HG02852 (cell line): Measurements from ENCODE around the gene KRTAP5-4.

ENCODE experiments used
- ATAC-seq: cut with Tn5 transposase; IDR thresholded peaks from one replicate; pipeline ENCODE4 v1.9.1; 2021; ENCODE audit warnings: mild to moderate bottlenecking, moderate library complexity; ENCODE audit not compliant: unreplicated experiment

The KRTAP5-4 gene

DNA sequence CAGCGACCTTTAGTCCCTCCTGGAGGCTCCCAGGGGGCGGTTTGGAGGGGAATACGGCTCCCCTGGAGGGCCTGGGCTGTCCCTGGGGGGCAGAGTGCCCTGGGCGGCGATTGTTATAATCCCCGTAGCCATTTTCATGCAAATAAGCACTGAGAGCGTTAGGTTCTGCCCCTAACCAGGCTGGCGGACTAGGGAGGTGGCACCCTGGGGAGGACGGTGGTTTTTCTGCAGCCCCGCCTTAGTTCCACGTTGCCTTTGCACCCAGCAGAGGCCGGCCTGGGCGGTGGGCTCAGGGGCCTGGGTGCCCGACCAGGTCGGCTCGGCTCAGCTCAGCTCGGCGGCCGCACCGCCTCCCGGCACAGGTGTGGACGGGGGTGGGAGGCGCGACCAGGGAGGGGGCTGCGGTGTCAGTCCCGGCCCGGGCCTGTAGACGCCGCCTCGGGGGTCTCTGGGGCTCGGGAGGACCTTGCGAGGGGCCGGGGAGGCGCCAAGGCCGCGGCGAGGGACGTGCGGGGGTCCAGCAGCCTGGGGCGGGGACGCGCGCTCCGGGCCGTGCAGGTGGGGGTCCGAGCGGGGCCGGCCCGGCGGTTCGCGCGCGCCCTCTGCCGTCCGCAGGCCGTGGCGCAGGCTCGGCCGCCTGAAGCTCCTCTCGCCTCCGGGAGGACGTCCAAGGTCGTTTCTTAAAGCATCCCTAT lies 47.6 kb downstream of the KRTAP5-4 start:
- ATAC-seq, result no peak

DNA sequence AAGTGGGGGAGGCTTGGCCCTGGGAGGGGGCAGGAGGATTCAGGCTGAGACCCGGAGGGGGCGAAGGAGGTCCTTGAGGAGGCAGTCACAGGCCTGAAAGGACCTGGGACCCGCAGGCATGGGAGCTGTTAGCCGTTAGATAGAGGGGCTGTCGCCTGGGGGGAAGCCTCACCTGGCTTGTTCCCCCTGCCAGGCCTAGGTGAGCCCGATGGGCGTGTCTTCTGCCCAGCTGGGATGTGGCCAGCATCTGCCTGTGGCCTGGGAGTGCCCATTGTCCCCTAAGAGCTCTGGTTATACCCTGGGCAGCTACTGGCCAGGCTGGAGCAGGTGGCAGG lies 48.1 kb downstream of the KRTAP5-4 start:
- no peak for ATAC-seq

DNA sequence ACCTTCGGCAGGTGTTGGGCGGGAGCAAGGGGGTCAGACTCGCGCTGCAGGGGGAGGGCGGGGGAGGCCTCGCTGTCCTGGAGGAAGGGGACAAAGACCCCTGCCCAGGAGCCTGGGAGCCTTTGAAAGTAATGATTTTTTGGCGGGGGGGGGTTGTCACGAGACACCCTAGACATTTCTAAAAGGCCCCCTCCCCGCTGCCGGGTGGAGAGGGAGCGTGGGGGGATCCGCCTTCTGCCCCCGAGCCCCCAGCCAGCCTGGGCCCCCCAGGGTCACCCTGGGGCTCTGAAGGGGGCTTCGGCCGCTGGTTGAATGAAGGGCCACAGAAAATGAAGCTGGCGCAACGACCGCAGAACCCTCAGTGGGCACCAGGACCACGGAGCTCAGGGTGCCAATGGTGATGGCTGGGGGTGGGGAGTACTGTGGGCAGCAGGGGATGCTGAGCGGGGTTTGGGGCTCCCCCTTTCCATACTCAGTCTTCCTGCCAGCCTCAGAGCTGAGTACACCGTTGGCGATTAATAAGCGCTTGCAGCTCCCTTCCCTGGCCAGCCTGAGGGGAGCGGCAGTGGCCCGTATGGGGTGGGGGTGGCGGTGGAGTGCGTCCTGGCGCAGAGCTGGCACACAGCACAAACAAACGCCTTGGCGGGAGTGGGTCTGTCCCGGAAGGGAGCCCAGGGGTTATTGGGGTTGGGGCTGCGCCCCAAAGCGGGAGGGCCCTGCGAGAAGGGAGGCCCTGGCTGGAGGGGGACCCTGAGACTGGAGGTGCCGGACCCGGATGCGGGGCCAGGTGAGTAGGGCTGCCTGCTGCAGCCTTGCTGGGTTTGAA lies 48.6 kb downstream of the KRTAP5-4 start:
- no peak for ATAC-seq

DNA sequence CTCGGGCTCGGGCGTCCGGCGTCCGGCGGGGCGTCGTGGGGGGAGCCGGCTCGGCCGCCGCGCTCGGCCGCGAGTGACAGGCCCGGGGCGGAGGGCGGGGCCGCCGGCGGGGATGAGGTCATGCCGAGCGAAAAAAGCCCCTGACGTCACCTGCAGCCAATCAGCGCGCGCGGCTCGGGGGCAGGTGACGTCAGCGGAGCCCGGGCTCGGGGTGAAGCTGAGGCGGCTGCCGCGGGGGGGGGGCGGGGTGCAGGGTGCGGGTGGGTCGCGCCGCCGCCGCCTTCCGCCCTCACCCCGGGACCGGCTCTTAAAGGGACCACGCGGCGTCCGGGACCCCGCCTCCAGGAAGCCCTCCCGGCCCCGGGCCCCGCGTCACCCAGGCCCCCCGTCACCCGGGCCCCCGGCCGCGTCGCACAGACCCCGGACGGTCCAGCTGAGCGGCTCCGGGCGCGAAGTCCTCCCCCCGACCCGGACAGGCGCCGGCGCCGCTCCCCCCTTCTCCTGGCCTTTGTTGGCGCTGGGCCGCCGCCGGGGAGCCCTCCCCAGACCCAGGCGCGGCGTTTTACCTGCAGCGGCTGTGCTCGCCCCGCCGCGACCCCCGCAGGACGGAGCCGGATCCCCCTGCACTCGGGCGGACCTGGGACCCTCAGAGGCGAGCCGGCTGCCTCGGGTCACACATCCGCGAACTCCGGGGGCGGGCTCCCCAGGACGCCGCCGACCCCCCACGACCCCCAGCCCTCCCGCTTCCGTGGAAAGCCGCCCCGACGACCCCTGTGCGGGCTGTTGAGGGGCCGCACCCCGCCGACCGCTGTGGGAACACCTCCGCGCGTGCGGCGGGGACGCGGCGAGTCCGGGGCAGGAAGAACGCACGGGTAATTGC lies 49.5 kb downstream of the KRTAP5-4 start, which contains the start of gene DUSP8:
Gene DUSP8, minus strand, starts transcription at position 75 of the 880 bp plus-strand sequence. CDS start 6,445 bp downstream, outside the sequence.
- peak; percentile 50 for ATAC-seq

DNA sequence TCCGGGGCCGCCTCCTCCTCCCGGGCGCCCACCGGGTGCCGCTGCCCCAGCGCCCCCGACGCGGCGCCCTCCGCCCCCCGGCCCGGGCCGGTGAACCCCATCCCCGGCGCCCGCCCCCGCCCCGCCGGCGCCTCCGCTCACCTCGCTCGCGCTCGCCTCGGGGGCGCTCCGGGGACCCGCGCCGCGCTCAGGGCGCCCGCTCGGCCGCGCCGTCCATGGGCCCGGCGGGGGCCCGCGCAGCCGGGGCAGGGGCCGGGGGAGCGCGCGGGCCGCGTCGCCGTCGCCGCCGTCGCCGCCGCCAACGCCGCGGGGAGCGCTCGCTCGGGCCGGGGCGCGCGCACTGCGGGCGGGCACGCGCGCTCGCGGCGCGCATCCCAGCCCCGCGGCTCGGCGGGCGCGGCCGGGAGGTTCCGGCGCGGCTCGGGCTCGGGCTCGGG lies 50.2 kb downstream of the KRTAP5-4 start:
- peak; percentile 15 for ATAC-seq
